Measurements from ENCODE around the gene SRSF7.
"Not testable (repeated sequence)": the region's sequence is repeated elsewhere in the genome, so short reads cannot be mapped to it uniquely, and the experiment has no call there.

SRSF7 gene

GRCh38 chr2:38750891-38751595 is at the start of gene SRSF7:
Gene SRSF7, minus strand, starts transcription at chr2:38751361. Its CDS starts 105 bp downstream, at chr2:38751256.
- DNase-seq, result peak; percentile 99

DNA sequence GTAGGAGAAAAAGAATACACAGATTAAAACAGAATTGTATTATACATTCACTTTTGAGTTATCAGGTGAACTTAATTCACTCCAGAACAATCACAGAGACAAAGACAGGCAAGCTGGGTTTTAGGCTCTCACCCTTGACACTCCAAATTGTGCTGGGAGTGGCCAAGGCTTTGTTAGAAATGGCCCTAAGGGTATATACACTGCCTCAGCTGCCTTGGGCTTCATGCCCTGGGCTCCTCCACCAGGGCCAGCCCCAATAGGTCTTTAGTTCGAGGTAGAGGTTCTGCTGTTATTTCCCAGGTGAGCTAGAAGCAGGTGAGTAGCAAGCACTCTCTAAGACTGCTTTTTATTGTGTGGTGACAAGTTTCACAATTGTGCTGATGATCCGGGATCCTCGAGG is 46.8 kb upstream of the SRSF7 start:
- DNase-seq, result no peak

DNA sequence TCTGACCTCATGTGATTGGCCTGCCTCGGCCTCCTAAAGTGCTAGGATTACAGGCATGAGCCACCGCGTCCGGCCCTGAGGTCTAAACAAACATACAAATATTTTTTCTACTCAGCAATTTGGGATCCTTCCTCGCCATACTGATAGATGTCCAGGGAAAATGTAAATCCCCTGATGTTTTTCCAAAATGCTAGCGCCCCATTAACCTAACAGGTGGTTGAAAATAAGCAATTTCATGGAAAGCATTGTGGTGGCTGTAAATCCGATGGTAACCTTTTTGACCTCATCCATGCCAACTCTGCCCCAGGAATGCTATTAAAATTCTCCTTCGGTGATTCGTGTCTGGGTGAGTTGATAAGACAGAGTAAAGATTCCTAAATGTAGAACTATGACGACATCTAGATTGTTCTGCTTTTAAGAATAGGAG is 46.1 kb upstream of the SRSF7 start:
- DNase-seq, result no peak

DNA sequence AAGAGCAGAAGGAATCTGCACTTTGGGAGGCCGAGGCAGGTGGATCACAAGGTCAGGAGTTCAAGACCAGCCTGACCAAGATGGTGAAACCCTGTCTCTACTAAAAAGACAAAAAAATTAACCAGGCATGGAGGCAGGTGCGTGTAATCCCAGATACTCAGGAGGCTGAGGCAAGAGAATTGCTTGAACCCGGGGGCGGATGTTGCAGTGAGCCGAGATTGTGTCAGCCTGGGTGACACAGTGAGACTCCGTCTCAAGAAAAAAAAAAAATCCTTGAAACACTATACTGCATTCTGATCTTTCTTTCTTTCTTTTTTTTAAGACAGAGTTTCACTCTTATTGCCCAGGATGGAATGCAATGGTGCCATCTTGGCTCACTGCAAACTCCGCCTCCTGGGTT is 43.9 kb upstream of the SRSF7 start:
- DNase-seq, result not testable (repeated sequence)

DNA sequence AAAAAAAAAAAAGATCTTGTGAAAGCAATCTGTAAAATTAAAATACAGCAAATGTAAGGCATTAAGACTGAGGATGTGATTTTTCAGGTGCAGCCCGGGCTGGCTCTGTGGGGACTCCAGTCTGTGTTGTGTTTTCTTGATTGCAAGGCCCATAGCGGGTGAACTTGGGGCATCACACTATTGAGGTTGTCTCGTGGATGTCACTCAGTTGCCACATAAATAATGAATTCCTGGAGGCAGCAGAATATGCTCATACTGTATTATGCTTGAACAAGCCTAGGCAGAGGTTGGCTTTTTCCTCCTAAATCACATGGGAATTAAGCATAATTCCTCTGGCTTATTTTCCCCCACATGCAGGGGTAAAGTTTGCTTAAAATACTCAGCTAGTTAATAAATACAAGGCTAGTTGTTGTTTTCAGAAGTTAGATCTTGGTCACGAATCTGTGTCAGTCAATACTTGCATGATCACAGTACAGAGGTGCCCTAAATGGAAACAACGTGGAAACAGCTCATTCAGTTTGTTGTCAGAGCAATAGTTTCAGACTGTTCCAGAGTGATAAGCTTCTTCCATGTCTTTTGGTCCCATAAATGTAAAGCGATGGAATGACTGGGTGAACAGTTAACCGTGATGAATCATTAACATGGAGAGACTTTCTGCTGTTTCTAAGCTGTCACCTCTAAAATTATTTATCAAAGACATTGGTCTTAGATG is 43.2 kb upstream of the SRSF7 start:
- DNase-seq, result no peak

DNA sequence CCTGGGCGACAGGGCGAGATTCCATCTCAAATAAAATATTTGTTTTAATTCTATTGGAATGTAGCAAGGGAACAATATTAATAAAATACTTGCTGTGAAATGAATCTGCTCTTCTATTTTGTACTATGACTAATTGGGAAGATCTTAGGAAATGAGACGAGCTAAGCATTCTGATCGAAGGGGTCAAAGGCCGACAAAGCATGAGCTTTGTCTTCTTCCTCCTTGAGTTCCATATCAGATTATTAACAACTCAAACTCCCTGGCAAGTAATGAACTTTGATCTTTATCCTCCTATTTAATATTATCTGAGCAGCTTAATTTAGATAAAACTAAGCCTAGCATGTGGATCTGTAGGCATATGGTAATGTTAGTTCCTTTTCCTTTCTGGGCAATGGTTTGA is 42.4 kb upstream of the SRSF7 start:
- DNase-seq, result no peak

GRCh38 chr2:38792751-38793150 is 41.6 kb upstream of the SRSF7 start:
- no peak for DNase-seq

- not testable (repeated sequence) for DNase-seq
These were observed 41.2 kb upstream of the SRSF7 start for GRCh38 chr2:38792321-38792720.

DNA sequence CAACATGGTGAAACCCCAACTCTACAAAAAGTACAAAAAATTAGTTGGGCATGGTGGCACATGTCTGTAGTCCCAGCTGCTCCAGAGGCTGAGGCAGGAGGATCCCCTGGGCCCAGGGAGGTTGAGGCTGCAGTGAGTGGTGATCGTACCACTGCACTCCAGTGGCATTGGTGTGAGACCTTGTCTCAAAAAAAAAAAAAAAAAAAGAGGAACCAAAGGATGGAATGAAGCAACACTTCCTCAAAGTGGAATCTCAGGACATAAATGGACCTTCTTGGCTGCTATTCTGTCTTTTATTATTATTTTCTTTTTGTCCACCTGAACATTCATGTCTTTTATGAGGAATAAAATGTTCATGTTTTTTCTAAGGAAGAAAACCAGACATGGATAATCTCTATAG is 40.6 kb upstream of the SRSF7 start:
- no peak for DNase-seq

- no peak for DNase-seq
These were observed 38.5 kb upstream of the SRSF7 start for GRCh38 chr2:38789691-38790090.

- DNase-seq, result no peak
These were observed 37.1 kb upstream of the SRSF7 start for GRCh38 chr2:38788306-38788705.

DNA sequence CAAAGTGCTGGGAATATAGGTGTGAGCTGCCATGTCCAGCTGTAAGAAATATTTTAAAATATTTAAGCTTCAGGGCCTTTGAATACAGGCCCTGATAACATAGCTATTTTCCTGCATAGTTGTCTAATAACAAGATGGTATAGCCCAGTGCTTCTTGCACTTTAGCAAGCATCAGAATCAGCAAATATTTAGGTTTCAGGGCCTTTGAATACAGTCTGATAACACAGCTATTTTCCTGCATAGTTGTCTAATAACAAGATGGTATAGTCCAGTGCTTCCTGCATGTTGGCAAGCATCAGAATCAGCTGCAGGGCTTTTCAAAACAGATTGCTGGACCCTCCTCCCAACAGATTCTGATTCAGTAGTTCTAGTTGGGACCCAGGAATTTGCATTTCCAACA is 32.4 kb upstream of the SRSF7 start:
- no peak for DNase-seq

DNA sequence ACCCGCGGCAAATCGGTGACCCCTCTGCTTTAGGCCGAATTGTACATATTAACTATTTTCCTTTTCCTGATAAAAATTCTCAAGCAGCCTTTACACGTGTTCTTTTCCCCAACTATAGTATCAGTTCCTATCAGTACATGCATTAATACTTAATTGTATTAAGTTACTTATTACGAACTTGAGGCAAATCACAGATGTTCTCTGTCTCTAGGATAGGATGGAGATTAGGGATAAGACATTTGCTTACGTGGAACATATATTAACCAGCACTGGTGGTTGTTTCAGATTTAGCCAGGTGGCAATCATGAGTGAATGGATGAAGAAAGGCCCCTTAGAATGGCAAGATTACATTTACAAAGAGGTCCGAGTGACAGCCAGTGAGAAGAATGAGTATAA is 27.5 kb upstream of the SRSF7 start:
- DNase-seq, result no peak

GRCh38 chr2:38776531-38776930 is 25.4 kb upstream of the SRSF7 start:
- no peak for DNase-seq

- DNase-seq, result no peak
These were observed 24.7 kb upstream of the SRSF7 start for GRCh38 chr2:38775921-38776225.

GRCh38 chr2:38775097-38775920 is 24.1 kb upstream of the SRSF7 start:
- no peak for DNase-seq

- no peak for DNase-seq
These were observed 20.5 kb upstream of the SRSF7 start for GRCh38 chr2:38771632-38772031.

DNA sequence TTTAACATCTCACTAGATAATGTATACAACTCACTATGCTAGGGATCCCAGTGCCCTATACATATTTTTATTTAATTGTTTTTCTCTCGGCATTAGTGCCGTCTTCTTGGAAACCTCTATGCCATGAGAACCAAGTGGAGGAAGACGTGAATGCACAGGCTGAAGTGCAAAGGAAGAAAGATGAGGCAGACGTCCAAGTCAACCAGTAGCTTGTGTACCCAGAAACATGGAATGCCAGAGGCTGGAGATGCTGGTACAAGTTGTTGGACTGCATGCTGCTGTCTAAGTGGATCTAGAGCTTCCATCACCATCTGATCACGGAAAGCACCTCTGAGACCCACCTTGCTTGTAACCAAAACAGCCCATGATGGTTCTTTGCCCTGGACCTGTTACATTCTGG is 14.4 kb upstream of the SRSF7 start:
- no peak for DNase-seq

DNA sequence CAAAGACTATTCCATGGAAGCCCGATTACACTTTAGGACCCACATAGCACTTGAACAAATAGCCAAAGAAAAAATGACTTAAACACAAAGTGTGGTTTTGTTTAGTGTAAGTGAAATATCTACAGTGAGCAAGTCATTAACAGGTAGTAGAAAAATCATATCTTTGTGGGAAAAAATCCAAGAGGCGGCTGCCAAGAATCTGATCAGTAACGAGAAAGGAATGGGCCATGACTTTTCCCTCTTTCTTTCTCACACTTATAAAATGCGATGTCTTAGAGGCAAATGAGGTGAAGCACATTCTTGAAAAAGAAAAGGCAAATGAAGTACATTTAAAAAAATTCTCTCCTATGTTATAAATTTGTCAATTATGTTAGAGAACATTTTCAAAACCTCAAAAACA is 14.0 kb upstream of the SRSF7 start:
- no peak for DNase-seq

DNA sequence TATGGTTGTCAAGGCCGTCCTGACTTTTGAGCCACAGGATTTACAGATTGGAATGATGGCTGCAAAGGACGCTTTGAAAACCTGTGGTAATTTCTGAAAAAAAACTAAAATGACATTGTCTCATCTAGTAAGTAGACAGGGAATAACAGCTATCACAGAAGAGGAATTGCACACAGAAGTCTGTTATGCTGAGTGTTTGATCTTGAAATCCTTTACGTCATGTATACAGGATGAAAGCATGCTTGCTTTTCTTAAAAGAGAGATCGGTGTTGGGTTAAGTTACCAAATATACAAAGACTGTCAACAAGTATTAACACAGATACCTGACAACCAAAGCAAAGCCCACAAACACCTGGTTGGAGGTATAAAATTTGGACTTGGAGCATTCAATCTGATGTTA is 12.6 kb upstream of the SRSF7 start:
- no peak for DNase-seq

GRCh38 chr2:38763228-38763627 is 12.1 kb upstream of the SRSF7 start:
- DNase-seq, result no peak

- not testable (repeated sequence) for DNase-seq
These were observed 4.7 kb upstream of the SRSF7 start for GRCh38 chr2:38755891-38756290.

- no peak for DNase-seq
These were observed 3.3 kb upstream of the SRSF7 start for GRCh38 chr2:38754506-38754905.

DNA sequence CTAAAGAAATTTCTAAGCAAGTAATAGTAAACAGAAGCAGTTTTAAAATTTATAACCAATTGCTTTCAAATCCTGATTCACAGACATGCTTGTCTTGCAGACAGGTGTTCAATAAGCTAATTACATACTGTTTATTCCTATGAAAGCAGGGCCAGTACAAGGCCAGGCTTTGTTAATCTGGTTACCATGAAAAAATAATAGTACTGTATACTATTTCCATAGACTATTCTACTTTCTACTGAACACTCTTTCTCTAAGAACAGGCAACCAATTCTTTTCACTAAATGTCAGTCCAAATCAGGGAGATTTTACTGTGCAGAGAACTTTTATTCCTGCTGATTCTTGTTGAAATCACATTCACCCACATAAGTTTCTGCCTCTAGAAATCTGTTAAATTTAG is 2.9 kb upstream of the SRSF7 start:
- no peak for DNase-seq
